Mesendoderm (in vitro differentiated cells): ENCODE data around the gene NRXN3.

Source experiments
- DNase-seq: peaks from one replicate; pipeline ENCODE4 v3.0.0; 2013
- H2AK5ac ChIP-seq: 2 replicates; pipeline ENCODE4 v1.6.1; 2013; ENCODE audit warnings: low read length, inconsistent platforms
- H2BK120ac ChIP-seq: 2 replicates; pipeline ENCODE4 v1.6.1; 2013; ENCODE audit warnings: low read depth, mild to moderate bottlenecking, low read length, moderate library complexity, mixed read lengths
- H2BK15ac ChIP-seq: replicated peaks from 2 replicates; pipeline ENCODE4 v1.6.1; 2013; ENCODE audit warnings: low read depth, mild to moderate bottlenecking, moderate library complexity
- H2BK5ac ChIP-seq: 2 replicates; pipeline ENCODE4 v1.6.1; 2013; ENCODE audit warnings: low read length, inconsistent platforms
- H3K18ac ChIP-seq: 2 replicates; pipeline ENCODE4 v1.6.1; 2013; ENCODE audit warnings: mild to moderate bottlenecking, low read length, mixed read lengths
- H3K23ac ChIP-seq: one replicate; pipeline ENCODE4 v1.6.1; 2013; ENCODE audit warnings: low read length
- H3K27ac ChIP-seq: 2 replicates; pipeline ENCODE4 v1.5.1; 2013; ENCODE audit warnings: low read depth, mild to moderate bottlenecking, inconsistent platforms, low read length, moderate library complexity
- H3K27me3 ChIP-seq: 2 replicates; pipeline ENCODE4 v1.6.1; 2013; ENCODE audit warnings: low read length, control low read depth, mild to moderate bottlenecking, inconsistent platforms; ENCODE audit not compliant: insufficient read depth, poor library complexity
- H3K36me3 ChIP-seq: 2 replicates; pipeline ENCODE4 v1.6.1; 2013; ENCODE audit warnings: low read length, inconsistent platforms; ENCODE audit not compliant: control insufficient read depth, insufficient read depth
- H3K4ac ChIP-seq: one replicate; pipeline ENCODE4 v1.6.1; 2013; ENCODE audit warnings: low read depth, mild to moderate bottlenecking, low read length, moderate library complexity
- H3K4me1 ChIP-seq: 2 replicates; pipeline ENCODE4 v1.6.1; 2013; ENCODE audit warnings: low read depth, low read length, inconsistent platforms; ENCODE audit not compliant: control insufficient read depth
- H3K4me2 ChIP-seq: 2 replicates; pipeline ENCODE4 v1.6.1; 2013; ENCODE audit warnings: low read length
- H3K4me3 ChIP-seq: 2 replicates; pipeline ENCODE4 v1.5.1; 2013; ENCODE audit warnings: mild to moderate bottlenecking, low read length
- H3K56ac ChIP-seq: one replicate; pipeline ENCODE4 v1.6.1; 2013; ENCODE audit warnings: low read length
- H3K79me1 ChIP-seq: 2 replicates; pipeline ENCODE4 v1.6.1; 2013; ENCODE audit warnings: low read length, inconsistent platforms
- H3K79me2 ChIP-seq: 2 replicates; pipeline ENCODE4 v1.6.1; 2013; ENCODE audit warnings: mild to moderate bottlenecking, low read length; ENCODE audit not compliant: control insufficient read depth, insufficient read depth
- H3K9ac ChIP-seq: 2 replicates; pipeline ENCODE4 v1.6.1; 2013; ENCODE audit warnings: low read length, inconsistent platforms
- H4K5ac ChIP-seq: one replicate; pipeline ENCODE4 v1.6.1; 2013; ENCODE audit warnings: low read length
- H4K8ac ChIP-seq: one replicate; pipeline ENCODE4 v1.6.1; 2013; ENCODE audit warnings: low read depth, mild to moderate bottlenecking, control low read depth, low read length, moderate library complexity
- WGBS: extraction: QIAGEN DNeasy Blood & Tissue Kit; methylation state at CpG from one replicate; pipeline ENCODE4 v1.1.7; 2013; ENCODE audit warnings: low lambda C conversion rate, missing lambda C conversion rate; ENCODE audit not compliant: insufficient coverage; ENCODE audit errors: extremely low coverage; 5-methylcytosine and 5-hydroxymethylcytosine counted together

NRXN3 gene

GRCh38 chr14:79705126-79705894 is 1535.1 kb downstream of the NRXN3 start:
- Histone ChIP-seq H3K79me1 (no peaks in the 10 kb centered on the region), H3K36me3 (no peaks in the 10 kb centered on the region), H3K4me3 (no peak overlapping the region), H3K79me2 (no peaks in the 10 kb centered on the region), H3K4ac (no peak overlapping the region), H3K23ac (no peak overlapping the region), H3K56ac (no peak overlapping the region), H3K27me3 (no peaks in the 10 kb centered on the region), H3K18ac (no peak overlapping the region), H3K9ac (no peak overlapping the region), H2BK5ac (no peak overlapping the region), H3K4me2 (no peak overlapping the region), H2BK15ac (no peak overlapping the region), H3K27ac (no peak overlapping the region), H2BK120ac (no peak overlapping the region), H4K8ac (no peak overlapping the region), H3K4me1 (no peaks in the 10 kb centered on the region), H2AK5ac (no peak overlapping the region), H4K5ac (no peak overlapping the region)
- WGBS, result no CpG with 5 or more reads among the region's 11 CpGs
- no peak for DNase-seq

GRCh38 chr14:79706382-79706781 is 1536.2 kb downstream of the NRXN3 start:
- H3K56ac ChIP-seq, result no peak overlapping the region
- no peak overlapping the region for H4K8ac ChIP-seq
- no peaks in the 10 kb centered on the region for H3K79me2 ChIP-seq
- H3K9ac ChIP-seq, result no peak overlapping the region
- H2BK120ac ChIP-seq, result no peak overlapping the region
- no peak overlapping the region for H3K23ac ChIP-seq
- no peak overlapping the region for H3K4me2 ChIP-seq
- no peak overlapping the region for H2BK15ac ChIP-seq
- no CpG with 5 or more reads among the region's 2 CpGs for WGBS
- no peaks in the 10 kb centered on the region for H3K27me3 ChIP-seq
- no peak overlapping the region for H2AK5ac ChIP-seq
- H2BK5ac ChIP-seq, result no peak overlapping the region
- H3K4me1 ChIP-seq, result no peaks in the 10 kb centered on the region
- H3K4ac ChIP-seq, result no peak overlapping the region
- H3K36me3 ChIP-seq, result no peaks in the 10 kb centered on the region
- H3K79me1 ChIP-seq, result no peaks in the 10 kb centered on the region
- H4K5ac ChIP-seq, result no peak overlapping the region
- no peak overlapping the region for H3K4me3 ChIP-seq
- H3K27ac ChIP-seq, result no peak overlapping the region
- no peak overlapping the region for H3K18ac ChIP-seq
- no peak for DNase-seq

GRCh38 chr14:79708426-79709388 is 1538.5 kb downstream of the NRXN3 start:
- DNase-seq, result peak; percentile 40
- Histone ChIP-seq H2BK5ac (no peak overlapping the region), H3K79me1 (no peaks in the 10 kb centered on the region), H3K23ac (no peak overlapping the region), H3K18ac (no peak overlapping the region), H2BK15ac (no peak overlapping the region), H4K5ac (no peak overlapping the region), H3K4me3 (no peak overlapping the region), H2AK5ac (no peak overlapping the region), H3K4ac (no peak overlapping the region), H3K27ac (no peak overlapping the region), H3K27me3 (no peaks in the 10 kb centered on the region), H3K9ac (no peak overlapping the region), H4K8ac (no peak overlapping the region), H2BK120ac (no peak overlapping the region), H3K4me1 (no peaks in the 10 kb centered on the region), H3K56ac (no peak overlapping the region), H3K4me2 (no peak overlapping the region), H3K79me2 (no peaks in the 10 kb centered on the region), H3K36me3 (no peaks in the 10 kb centered on the region)
- WGBS, result no CpG with 5 or more reads among the region's 9 CpGs

GRCh38 chr14:79709573-79709972 is 1539.4 kb downstream of the NRXN3 start:
- H2BK5ac ChIP-seq, result no peak overlapping the region
- H3K4ac ChIP-seq, result no peak overlapping the region
- no peak overlapping the region for H4K5ac ChIP-seq
- H4K8ac ChIP-seq, result no peak overlapping the region
- no peak overlapping the region for H3K18ac ChIP-seq
- no CpG with 5 or more reads among the region's 3 CpGs for WGBS
- no peak for DNase-seq
- no peaks in the 10 kb centered on the region for H3K4me1 ChIP-seq
- no peaks in the 10 kb centered on the region for H3K79me1 ChIP-seq
- no peak overlapping the region for H2BK15ac ChIP-seq
- no peak overlapping the region for H2BK120ac ChIP-seq
- H3K4me3 ChIP-seq, result no peak overlapping the region
- H3K36me3 ChIP-seq, result no peaks in the 10 kb centered on the region
- H2AK5ac ChIP-seq, result no peak overlapping the region
- H3K4me2 ChIP-seq, result no peak overlapping the region
- no peak overlapping the region for H3K56ac ChIP-seq
- no peaks in the 10 kb centered on the region for H3K27me3 ChIP-seq
- H3K79me2 ChIP-seq, result no peaks in the 10 kb centered on the region
- no peak overlapping the region for H3K9ac ChIP-seq
- no peak overlapping the region for H3K27ac ChIP-seq
- H3K23ac ChIP-seq, result no peak overlapping the region

GRCh38 chr14:79712302-79712950 is 1542.3 kb downstream of the NRXN3 start:
- Histone ChIP-seq H4K5ac (no peak overlapping the region), H3K79me2 (no peaks in the 10 kb centered on the region), H3K9ac (no peak overlapping the region), H3K23ac (no peak overlapping the region), H2BK15ac (no peak overlapping the region), H2BK120ac (no peak overlapping the region), H3K56ac (no peak overlapping the region), H2BK5ac (no peak overlapping the region), H3K27ac (no peak overlapping the region), H2AK5ac (no peak overlapping the region), H3K36me3 (no peaks in the 10 kb centered on the region), H3K4me3 (no peak overlapping the region), H3K4ac (no peak overlapping the region), H3K4me2 (no peak overlapping the region), H3K79me1 (no peaks in the 10 kb centered on the region), H3K4me1 (no peaks in the 10 kb centered on the region), H4K8ac (no peak overlapping the region), H3K18ac (no peak overlapping the region), H3K27me3 (no peaks in the 10 kb centered on the region)
- no peak for DNase-seq
- WGBS, result 100% methylated on average over 2 of the region's 11 CpGs
